ENCODE measurements around the gene LMF2. TPM values are rescaled to one million over a fixed set of nuclear protein-coding genes. Genes with fewer than 3 reads are reported as not detected.

LMF2 gene
- polyA plus RNA-seq, 1 experiment = 111 TPM

DNA sequence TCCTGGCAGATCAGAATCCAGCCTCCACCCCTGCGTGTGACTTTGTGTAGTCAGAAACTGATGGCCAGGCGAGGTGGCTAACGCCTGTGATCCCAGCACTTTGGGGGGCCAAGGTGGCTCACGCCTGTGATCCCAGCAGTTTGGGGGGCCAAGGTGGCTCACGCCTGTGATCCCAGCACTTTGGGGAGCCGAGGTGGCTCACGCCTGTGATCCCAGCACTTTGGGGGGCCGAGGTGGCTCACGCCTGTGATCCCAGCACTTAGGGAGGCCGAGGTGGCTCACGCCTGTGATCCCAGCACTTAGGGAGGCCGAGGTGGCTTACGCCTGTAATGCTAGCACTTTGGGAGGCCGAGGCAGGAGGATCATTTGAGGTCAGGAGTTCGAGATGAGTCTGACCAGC, 5.7 kb upstream of the LMF2 start:
- no peak overlapping the region for H3K4me3 ChIP-seq (ENCODE audit: low read depth, low read length)
- ChIA-PET POLR2A (no interaction called here), CTCF (no interaction called here)
- DNase-seq (ENCODE audit: low read depth) = no peak
- TF ChIP-seq, protein P1, sequence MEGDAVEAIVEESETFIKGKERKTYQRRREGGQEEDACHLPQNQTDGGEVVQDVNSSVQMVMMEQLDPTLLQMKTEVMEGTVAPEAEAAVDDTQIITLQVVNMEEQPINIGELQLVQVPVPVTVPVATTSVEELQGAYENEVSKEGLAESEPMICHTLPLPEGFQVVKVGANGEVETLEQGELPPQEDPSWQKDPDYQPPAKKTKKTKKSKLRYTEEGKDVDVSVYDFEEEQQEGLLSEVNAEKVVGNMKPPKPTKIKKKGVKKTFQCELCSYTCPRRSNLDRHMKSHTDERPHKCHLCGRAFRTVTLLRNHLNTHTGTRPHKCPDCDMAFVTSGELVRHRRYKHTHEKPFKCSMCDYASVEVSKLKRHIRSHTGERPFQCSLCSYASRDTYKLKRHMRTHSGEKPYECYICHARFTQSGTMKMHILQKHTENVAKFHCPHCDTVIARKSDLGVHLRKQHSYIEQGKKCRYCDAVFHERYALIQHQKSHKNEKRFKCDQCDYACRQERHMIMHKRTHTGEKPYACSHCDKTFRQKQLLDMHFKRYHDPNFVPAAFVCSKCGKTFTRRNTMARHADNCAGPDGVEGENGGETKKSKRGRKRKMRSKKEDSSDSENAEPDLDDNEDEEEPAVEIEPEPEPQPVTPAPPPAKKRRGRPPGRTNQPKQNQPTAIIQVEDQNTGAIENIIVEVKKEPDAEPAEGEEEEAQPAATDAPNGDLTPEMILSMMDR (IDR thresholded peaks at IDR 0.05; ENCODE audit: insufficient read depth, low read depth, low read length) = no peak
- H3K27me3 ChIP-seq (ENCODE audit: control insufficient read depth, insufficient read depth, low read length) = no peaks in the 10 kb centered on the region
- H3K36me3 ChIP-seq (ENCODE audit: control insufficient read depth, insufficient read depth, low read length) = peaks cover 4% of the 10 kb centered on the region

DNA sequence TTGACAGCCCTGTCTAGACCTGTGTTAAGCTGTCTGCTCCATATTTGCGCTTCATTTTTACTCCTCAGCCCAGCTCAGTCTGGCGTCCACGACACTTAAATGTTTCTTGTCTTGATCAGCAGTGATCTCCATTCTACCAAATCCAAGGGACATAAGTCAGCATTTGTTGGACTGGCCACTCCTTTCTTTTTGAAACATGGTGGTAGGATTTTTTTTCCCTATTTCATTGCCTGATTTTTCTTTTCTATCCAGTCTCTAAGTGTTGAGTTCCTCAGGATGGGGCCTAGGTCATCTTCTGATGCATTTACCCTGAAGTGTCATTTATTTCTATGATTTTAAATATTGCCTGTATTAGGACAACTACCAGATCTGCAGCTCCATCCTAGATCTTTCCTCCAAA, 1.4 kb upstream of the LMF2 start:
- Histone ChIP-seq H3K4me3 (ENCODE audit: low read depth, low read length) (peak overlapping the region; percentile 92), H3K36me3 (ENCODE audit: control insufficient read depth, insufficient read depth, low read length) (peaks cover 15% of the 10 kb centered on the region), H3K27me3 (ENCODE audit: control insufficient read depth, insufficient read depth, low read length) (no peaks in the 10 kb centered on the region)
- TF ChIP-seq, protein P1 (IDR thresholded peaks at IDR 0.05; ENCODE audit: insufficient read depth, low read depth, low read length) = no peak
- ChIA-PET POLR2A (interaction anchor here (0.6 kb wide), 1 partner anchor 16 kb away, joined by 4 read pairs; no protein-coding TSS in a partner anchor), CTCF (interaction anchor here (1.5 to 2.3 kb wide), 2 partner anchors 11 to 17 kb away, joined by 3 to 8 read pairs; partner anchors contain the start of gene SCO2)
- no peak for DNase-seq (ENCODE audit: low read depth)

DNA sequence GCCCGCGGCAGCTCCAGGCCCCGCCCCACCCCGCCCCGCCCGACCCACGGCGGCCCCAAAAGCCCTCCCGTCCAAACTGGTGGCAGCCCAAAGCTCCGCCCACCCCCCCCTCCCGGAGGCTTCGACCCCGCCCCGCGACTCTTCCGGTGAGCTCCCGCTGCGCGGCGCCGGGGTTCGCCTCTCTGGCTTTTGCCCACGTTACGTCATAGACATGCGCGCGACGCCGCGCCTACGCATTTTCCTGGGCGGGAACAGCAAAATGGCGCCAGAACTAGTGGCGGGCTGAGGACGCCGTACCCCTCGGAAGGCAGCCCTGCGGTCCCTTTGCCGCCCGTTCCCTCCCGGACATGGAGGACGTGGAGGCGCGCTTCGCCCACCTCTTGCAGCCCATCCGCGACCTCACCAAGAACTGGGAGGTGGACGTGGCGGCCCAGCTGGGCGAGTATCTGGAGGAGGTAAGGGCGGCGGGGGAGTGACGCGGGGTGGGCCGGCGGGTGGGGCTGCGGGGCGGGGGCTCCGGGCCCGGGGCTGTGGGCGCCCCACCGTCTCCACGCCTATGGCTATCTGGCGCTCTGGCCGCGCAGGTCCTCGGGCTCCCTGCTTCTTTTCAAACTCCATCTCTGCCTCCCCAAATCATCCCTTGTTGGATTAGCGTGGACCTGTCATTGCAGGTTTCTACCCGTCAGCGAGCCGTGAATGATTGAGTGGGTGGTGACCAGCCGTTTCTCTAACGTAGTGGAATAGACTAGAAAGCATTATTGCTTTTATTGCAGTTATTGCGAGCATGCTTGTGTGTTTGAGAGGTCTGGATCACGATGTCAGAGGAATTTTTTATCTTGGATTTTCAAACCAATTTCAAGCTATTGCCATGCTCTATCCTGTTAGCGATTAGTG, 736 bp upstream of the LMF2 start, which contains the start of gene NCAPH2:
TSS of gene NCAPH2 (plus strand) at position 234 of the 894 bp plus-strand sequence. CDS start at position 348, 114 bp downstream.
- TF ChIP-seq, protein P1 (IDR thresholded peaks at IDR 0.05; ENCODE audit: insufficient read depth, low read depth, low read length) = 0 out of 2 replicates have a peak, but pooled peaks have one; percentile 6
- peak within 1 kb of the TSS; percentile 99 for H3K4me3 ChIP-seq (ENCODE audit: low read depth, low read length)
- CTCF ChIA-PET = interaction anchor here (1.1 to 3.1 kb wide), 4 partner anchors 11 to 166 kb away, joined by 3 to 13 read pairs (median 9); partner anchors contain the start of gene SCO2
- H3K36me3 ChIP-seq (ENCODE audit: control insufficient read depth, insufficient read depth, low read length) = peaks cover 20% of the 10 kb centered on the region
- H3K27me3 ChIP-seq (ENCODE audit: control insufficient read depth, insufficient read depth, low read length) = no peaks in the 10 kb centered on the region
- POLR2A ChIA-PET = interaction anchor here (0.6 to 1.1 kb wide), 3 partner anchors 13 to 22 kb away, joined by 3 to 9 read pairs (median 4); partner anchors contain the start of genes SCO2 and TYMP
- peak; percentile 55 for DNase-seq (ENCODE audit: low read depth)

DNA sequence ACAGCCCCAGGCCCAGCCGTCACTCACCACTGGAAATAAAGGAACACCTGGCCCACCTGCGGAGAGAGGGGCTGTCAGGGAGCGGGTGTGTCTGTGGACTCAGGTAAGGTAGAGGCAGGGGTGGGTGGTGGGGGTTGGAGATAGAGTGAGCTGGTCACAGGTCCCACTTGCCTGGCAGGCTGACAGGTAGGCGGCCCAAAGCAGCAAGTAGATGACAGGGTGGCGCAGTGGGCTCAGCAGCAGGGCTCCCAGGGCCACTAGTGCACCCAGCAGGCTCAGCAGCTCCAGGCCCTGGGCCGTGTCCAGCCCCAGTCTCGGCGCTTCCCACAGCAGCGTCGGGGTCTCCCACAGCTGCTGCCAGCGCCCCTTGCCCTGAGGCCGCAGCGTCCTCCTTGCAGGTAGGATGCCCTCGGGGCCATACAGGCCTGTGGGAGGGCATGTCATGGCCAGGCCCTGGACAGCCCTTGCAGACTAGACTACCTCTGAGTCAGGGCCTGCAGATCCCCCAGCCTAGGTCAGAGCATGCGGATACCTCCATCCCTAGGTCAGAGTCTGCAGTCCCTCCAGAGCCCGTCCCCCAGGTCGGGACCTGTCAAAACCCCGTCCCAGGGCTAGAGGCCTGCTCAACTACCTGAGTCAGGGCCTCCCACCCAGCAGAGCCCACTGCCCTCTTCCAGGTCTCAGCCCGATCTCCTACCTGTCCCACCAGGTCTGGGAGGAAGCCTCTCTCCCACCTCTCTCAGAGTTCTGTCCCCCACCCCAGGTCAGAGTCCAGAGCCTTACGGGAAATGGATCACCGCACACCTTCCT, 686 bp downstream of the LMF2 start:
- CTCF ChIA-PET = interaction anchor here (1.1 to 3.1 kb wide), 3 partner anchors 9 to 165 kb away, joined by 3 to 13 read pairs (median 10); partner anchors contain the start of gene SCO2
- Histone ChIP-seq H3K4me3 (ENCODE audit: low read depth, low read length) (peak overlapping the region; percentile 99), H3K36me3 (ENCODE audit: control insufficient read depth, insufficient read depth, low read length) (peaks cover 27% of the 10 kb centered on the region), H3K27me3 (ENCODE audit: control insufficient read depth, insufficient read depth, low read length) (no peaks in the 10 kb centered on the region)
- DNase-seq (ENCODE audit: low read depth) = no peak
- POLR2A ChIA-PET = no interaction called here
- TF ChIP-seq, protein P1 (IDR thresholded peaks at IDR 0.05; ENCODE audit: insufficient read depth, low read depth, low read length) = no peak

Data from BJ (cell line).